HepG2 (cell line): ENCODE data around the gene MRPL20. TPM values are rescaled to one million over a fixed set of nuclear protein-coding genes. Genes with fewer than 3 reads are reported as not detected.

ENCODE experiments used
- KLF12 ChIP-seq: sonication (generic); formaldehyde crosslinking; IDR thresholded peaks from 2 replicates; pipeline ENCODE4 v1.4.0; 2020; ENCODE audit warnings: missing genetic modification reagents, borderline replicate concordance
- MAFF ChIP-seq: IDR thresholded peaks from 2 replicates; pipeline ENCODE4 v1.6.1; 2011; ENCODE audit warnings: low read depth, low read length, improper control_type of control experiment
- PHF20 ChIP-seq: sonication (generic); formaldehyde crosslinking; IDR thresholded peaks from 2 replicates; pipeline ENCODE4 v1.5.0; 2020; ENCODE audit warnings: mild to moderate bottlenecking, missing genetic modification reagents
- ZNF3 ChIP-seq: IDR thresholded peaks from 2 replicates; pipeline ENCODE4 v1.7.0; 2017; ENCODE audit warnings: inconsistent platforms
- ZNF446 ChIP-seq: sonication (generic); formaldehyde crosslinking; IDR thresholded peaks from 2 replicates; pipeline ENCODE4 v1.5.0; 2020; ENCODE audit warnings: mild to moderate bottlenecking, missing genetic modification reagents
- ZNF562 ChIP-seq: sonication (generic); formaldehyde crosslinking; IDR thresholded peaks from 2 replicates; pipeline ENCODE4 v1.8.0; 2022; ENCODE audit warnings: missing genetic modification reagents, borderline replicate concordance
- ZNF577 ChIP-seq: sonication (generic); formaldehyde crosslinking; IDR thresholded peaks from 2 replicates; pipeline ENCODE4 v1.4.0; 2020; ENCODE audit warnings: mild to moderate bottlenecking, low read depth, missing genetic modification reagents, borderline replicate concordance
- ZNF616 ChIP-seq: sonication (generic); formaldehyde crosslinking; IDR thresholded peaks from 2 replicates; pipeline ENCODE4 v1.5.0; 2020; ENCODE audit warnings: low read depth, mild to moderate bottlenecking, missing genetic modification reagents
- polyA plus RNA-seq, 8 experiments: library from polyadenylated mRNA; depleted of rRNA in 3 of 8; stranded (reverse) in 7 of 8; unstranded in 1 of 8; fragments of >200 nt; fragmentation: Illumina TruSeq in 4 of 8; extraction: Trizol in 4 of 8; gene quantifications; 2 replicates each; pipeline versions ENCODE4 v1.2.1 to v1.2.3, GENCODE V29; 2011 to 2016; ENCODE audit warnings: low read depth in 4 of 8, missing spikeins in 1 of 8, mixed read lengths in 1 of 8; ENCODE audit not compliant: insufficient read depth in 1 of 8
- total RNA-seq, 5 experiments: library from RNA; depleted of rRNA; stranded (reverse); fragments of >200 nt; fragmentation: Illumina TruSeq; extraction: Trizol; gene quantifications; 2 replicates each; pipeline ENCODE4 v1.2.3, GENCODE V29; 2016; ENCODE audit warnings: low read depth in 1 of 5
- TF ChIP-seq, protein P1 (sequence below): sonication (generic); formaldehyde crosslinking; IDR thresholded peaks from 2 replicates; pipeline ENCODE4 v1.5.0; 2020; ENCODE audit warnings: missing genetic modification reagents
- TF ChIP-seq, protein P2 (sequence below), 2 experiments: fragments of 450-650 bp in 1 of 2; sonication (generic) in 1 of 2; formaldehyde crosslinking in 1 of 2; IDR thresholded peaks; 2 replicates each; pipeline versions ENCODE4 v1.6.1 to v1.8.0; 2016 to 2022; ENCODE audit warnings: antibody characterized with exemption in 1 of 2, mild to moderate bottlenecking in 1 of 2, missing genetic modification reagents in 1 of 2
- TF ChIP-seq, protein P3 (sequence below): sonication (generic); formaldehyde crosslinking; IDR thresholded peaks from 2 replicates; pipeline ENCODE4 v1.4.0; 2020; ENCODE audit warnings: missing genetic modification reagents
- TF ChIP-seq, protein P4 (sequence below): IDR thresholded peaks from 2 replicates; pipeline ENCODE4 v1.6.1; 2016; ENCODE audit warnings: missing compliant biosample characterization, missing genetic modification reagents, borderline replicate concordance
- TF ChIP-seq, protein P5 (sequence below): IDR thresholded peaks from 2 replicates; pipeline ENCODE4 v1.6.1; 2016; ENCODE audit warnings: missing genetic modification reagents, missing compliant biosample characterization

MRPL20 gene
- total and polyA plus RNA-seq, 2 of the 13 experiments (the other 11 are each of a cell fraction or from before 2014, with no cell fraction given), result 59.2 to 127 TPM

DNA sequence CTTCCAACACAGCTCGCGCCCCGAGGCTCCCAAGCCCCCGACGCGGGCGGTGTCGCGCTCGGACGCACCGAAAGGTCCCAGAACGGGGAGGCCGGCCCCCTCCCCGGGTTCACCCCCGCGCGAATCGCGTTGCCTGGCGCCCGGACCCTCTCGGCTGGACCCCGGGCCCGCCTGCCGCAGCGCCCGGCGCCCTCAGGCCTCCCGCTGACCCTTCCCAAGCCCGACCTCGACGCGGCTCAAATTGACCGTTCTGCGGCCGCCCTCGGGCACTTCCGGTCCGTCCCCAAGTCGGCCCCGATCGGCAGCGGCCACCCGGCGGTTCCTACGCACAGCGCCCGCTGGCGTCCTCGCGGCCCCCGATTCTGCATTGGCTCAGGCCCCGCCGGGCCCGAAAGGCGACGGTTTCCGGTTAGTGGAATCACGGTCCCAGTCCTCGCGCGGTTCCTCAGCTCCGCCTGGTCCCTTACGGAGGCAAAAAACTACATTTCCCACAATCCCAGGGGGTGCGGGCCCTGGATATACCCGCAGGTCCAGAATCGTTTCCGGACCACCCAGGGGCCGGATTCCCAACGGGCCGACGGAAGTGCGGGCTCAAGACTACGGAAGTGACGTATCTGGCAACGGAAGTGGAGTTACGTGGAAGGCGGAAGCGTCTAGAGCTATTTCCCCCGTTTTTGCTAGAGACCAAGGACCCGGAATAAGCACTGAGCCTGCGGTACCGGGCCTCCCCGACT is 32.0 kb downstream of the MRPL20 start, which contains the start of gene AURKAIP1 (continued):
- TF ChIP-seq ZNF577 (CRISPR knock-in tag) (no peak), ZNF3 (CRISPR knock-in tag) (no peak), PHF20 (peak; percentile 98), MAFF (peak; percentile 7; the same call in 1 of the 2 replicates), ZNF616 (CRISPR knock-in tag) (0 out of 2 replicates have a peak, but pooled peaks have one; percentile 65), ZNF446 (CRISPR knock-in tag) (no peak), ZNF562 (CRISPR knock-in tag) (no peak), KLF12 (peak; percentile 86; the same call in 1 of the 2 replicates)
- TF ChIP-seq, protein P1, sequence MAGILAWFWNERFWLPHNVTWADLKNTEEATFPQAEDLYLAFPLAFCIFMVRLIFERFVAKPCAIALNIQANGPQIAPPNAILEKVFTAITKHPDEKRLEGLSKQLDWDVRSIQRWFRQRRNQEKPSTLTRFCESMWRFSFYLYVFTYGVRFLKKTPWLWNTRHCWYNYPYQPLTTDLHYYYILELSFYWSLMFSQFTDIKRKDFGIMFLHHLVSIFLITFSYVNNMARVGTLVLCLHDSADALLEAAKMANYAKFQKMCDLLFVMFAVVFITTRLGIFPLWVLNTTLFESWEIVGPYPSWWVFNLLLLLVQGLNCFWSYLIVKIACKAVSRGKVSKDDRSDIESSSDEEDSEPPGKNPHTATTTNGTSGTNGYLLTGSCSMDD (CRISPR knock-in tag), result no peak
- TF ChIP-seq, protein P2, sequence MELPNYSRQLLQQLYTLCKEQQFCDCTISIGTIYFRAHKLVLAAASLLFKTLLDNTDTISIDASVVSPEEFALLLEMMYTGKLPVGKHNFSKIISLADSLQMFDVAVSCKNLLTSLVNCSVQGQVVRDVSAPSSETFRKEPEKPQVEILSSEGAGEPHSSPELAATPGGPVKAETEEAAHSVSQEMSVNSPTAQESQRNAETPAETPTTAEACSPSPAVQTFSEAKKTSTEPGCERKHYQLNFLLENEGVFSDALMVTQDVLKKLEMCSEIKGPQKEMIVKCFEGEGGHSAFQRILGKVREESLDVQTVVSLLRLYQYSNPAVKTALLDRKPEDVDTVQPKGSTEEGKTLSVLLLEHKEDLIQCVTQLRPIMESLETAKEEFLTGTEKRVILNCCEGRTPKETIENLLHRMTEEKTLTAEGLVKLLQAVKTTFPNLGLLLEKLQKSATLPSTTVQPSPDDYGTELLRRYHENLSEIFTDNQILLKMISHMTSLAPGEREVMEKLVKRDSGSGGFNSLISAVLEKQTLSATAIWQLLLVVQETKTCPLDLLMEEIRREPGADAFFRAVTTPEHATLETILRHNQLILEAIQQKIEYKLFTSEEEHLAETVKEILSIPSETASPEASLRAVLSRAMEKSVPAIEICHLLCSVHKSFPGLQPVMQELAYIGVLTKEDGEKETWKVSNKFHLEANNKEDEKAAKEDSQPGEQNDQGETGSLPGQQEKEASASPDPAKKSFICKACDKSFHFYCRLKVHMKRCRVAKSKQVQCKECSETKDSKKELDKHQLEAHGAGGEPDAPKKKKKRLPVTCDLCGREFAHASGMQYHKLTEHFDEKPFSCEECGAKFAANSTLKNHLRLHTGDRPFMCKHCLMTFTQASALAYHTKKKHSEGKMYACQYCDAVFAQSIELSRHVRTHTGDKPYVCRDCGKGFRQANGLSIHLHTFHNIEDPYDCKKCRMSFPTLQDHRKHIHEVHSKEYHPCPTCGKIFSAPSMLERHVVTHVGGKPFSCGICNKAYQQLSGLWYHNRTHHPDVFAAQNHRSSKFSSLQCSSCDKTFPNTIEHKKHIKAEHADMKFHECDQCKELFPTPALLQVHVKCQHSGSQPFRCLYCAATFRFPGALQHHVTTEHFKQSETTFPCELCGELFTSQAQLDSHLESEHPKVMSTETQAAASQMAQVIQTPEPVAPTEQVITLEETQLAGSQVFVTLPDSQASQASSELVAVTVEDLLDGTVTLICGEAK (IDR thresholded peaks at IDR 0.05), result peak; percentile 97
- TF ChIP-seq, protein P2 (CRISPR knock-in tag; IDR thresholded peaks at IDR 0.05), result peak; percentile 95
- TF ChIP-seq, protein P3, sequence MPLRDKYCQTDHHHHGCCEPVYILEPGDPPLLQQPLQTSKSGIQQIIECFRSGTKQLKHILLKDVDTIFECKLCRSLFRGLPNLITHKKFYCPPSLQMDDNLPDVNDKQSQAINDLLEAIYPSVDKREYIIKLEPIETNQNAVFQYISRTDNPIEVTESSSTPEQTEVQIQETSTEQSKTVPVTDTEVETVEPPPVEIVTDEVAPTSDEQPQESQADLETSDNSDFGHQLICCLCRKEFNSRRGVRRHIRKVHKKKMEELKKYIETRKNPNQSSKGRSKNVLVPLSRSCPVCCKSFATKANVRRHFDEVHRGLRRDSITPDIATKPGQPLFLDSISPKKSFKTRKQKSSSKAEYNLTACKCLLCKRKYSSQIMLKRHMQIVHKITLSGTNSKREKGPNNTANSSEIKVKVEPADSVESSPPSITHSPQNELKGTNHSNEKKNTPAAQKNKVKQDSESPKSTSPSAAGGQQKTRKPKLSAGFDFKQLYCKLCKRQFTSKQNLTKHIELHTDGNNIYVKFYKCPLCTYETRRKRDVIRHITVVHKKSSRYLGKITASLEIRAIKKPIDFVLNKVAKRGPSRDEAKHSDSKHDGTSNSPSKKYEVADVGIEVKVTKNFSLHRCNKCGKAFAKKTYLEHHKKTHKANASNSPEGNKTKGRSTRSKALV (CRISPR knock-in tag), result no peak
- TF ChIP-seq, protein P4, sequence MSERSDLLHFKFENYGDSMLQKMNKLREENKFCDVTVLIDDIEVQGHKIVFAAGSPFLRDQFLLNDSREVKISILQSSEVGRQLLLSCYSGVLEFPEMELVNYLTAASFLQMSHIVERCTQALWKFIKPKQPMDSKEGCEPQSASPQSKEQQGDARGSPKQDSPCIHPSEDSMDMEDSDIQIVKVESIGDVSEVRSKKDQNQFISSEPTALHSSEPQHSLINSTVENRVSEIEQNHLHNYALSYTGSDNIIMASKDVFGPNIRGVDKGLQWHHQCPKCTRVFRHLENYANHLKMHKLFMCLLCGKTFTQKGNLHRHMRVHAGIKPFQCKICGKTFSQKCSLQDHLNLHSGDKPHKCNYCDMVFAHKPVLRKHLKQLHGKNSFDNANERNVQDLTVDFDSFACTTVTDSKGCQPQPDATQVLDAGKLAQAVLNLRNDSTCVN, result peak; percentile 80
- TF ChIP-seq, protein P5, sequence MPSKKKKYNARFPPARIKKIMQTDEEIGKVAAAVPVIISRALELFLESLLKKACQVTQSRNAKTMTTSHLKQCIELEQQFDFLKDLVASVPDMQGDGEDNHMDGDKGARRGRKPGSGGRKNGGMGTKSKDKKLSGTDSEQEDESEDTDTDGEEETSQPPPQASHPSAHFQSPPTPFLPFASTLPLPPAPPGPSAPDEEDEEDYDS (CRISPR knock-in tag), result peak; percentile 78
